ENCODE results near the gene PIK3R3.

DNA sequence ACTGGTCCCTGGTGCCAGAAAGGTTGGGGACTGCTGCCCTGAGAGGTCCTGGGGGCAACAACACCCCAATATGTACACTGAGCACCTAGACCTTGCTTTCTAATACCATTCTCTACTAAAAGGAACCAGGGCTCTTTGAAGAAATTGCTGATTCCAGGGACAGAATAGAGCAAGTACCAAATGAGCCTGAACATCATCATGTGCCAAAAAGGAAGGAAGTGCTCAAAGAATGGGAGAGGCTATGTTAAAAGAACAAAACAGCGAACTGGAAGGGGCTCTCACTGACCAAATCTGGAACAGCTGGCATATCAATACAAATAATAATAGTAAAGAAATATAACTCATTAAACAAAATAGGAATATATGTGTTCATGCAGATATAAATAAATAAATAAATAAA is 50.8 kb downstream of the PIK3R3 start:
- TF ChIP-seq CTCF (IDR thresholded peaks at IDR 0.05; ENCODE audit: low read length) = no peak
- TF ChIP-seq EZH2 (IDR thresholded peaks at IDR 0.05; ENCODE audit: borderline replicate concordance, low read length) = no peak

Measured in OCI-LY1 (cell line).